ENCODE results near the gene CLASP1. TPM values are rescaled to one million over a fixed set of nuclear protein-coding genes. Genes with fewer than 3 reads are reported as not detected.
"Not testable (repeated sequence)": the region's sequence is repeated elsewhere in the genome, so short reads cannot be mapped to it uniquely, and the experiment has no call there.

The CLASP1 gene
- total RNA-seq, 2 donors from 2014 or later = 87.0 to 88.3 TPM

GRCh38 chr2:121555008-121555407 is 94.3 kb downstream of the CLASP1 start:
- 92 to 97% methylated on average over 4 to 7 of the region's 7 CpGs for WGBS, 2 experiments (ENCODE audit: insufficient coverage in 1 of 2, insufficient read length in 1 of 2)
- H3K27ac ChIP-seq (ENCODE audit: low read depth, low read length) = peak overlapping the region; percentile 44

DNA sequence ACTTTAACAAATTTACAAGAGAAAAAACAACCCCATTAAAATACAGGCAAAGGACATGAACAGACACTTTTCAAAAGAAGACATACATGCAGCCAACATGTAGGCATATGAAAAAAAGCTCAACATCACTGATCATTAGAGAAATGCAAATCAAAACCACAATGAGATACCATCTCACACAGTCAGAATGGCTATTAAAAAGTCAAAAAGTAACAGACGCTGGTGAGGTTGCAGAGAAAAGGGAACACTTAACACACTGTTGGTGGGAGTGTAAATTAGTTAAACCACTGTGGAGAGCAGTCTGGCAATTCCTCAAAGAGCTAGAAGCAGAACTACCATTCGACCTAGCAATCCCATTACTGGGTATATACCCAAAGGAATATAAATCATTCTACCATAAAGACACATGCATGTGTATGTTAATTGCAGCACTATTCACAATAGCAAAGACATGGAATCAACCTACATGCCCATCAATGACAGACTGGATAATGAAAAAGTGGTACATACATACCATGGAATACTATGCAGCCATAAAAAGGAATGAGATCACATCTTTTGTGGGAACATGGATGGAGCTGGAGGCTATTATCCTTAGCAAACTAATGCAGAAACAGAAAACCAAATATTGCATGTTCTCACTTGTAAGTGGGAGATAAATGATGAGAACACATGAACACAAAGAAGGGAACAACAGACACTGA is 96.6 kb downstream of the CLASP1 start:
- Mint-ChIP-seq H3K4me1 (peaks cover 27% of the 10 kb centered on the region), H3K9me3 (peaks cover 14% of the 10 kb centered on the region)
- not testable (repeated sequence) for H3K4me3 Mint-ChIP-seq; H3K4me3 ChIP-seq (ENCODE audit: low read length); H3K9me3 ChIP-seq (ENCODE audit: control insufficient read depth, low read length); H3K27me3 Mint-ChIP-seq (ENCODE audit: insufficient read depth); H3K36me3 Mint-ChIP-seq (ENCODE audit: low read depth); H3K9ac ChIP-seq (ENCODE audit: extremely low read depth, low read length, poor library complexity, severe bottlenecking); DNase-seq; H3K27ac Mint-ChIP-seq; H3K27ac ChIP-seq (ENCODE audit: low read depth, low read length); H3K27me3 ChIP-seq (ENCODE audit: control insufficient read depth, insufficient read depth, low read length, poor library complexity, severe bottlenecking); H3K4me1 ChIP-seq (ENCODE audit: control insufficient read depth, insufficient read depth, low read length); H3K36me3 ChIP-seq (ENCODE audit: control insufficient read depth, insufficient read depth, low read length)
- WGBS, 2 experiments (ENCODE audit: insufficient coverage in 1 of 2, insufficient read length in 1 of 2) = 66 to 83% methylated on average over 2 of the region's 2 CpGs

More at GRCh38 chr2:121555008-121555407, 94.3 kb downstream of the CLASP1 start:
- no peaks in the 10 kb centered on the region for H3K9me3 ChIP-seq (ENCODE audit: control insufficient read depth, low read length)
- H3K27ac Mint-ChIP-seq = peak overlapping the region; percentile 52
- H3K4me1 Mint-ChIP-seq = peaks cover 22% of the 10 kb centered on the region
- H3K9ac ChIP-seq (ENCODE audit: extremely low read depth, low read length, poor library complexity, severe bottlenecking) = no peak overlapping the region
- H3K27me3 Mint-ChIP-seq (ENCODE audit: insufficient read depth) = no peaks in the 10 kb centered on the region
- no peak overlapping the region for H3K4me3 ChIP-seq (ENCODE audit: low read length)
- peak; percentile 49 for DNase-seq
- TF ChIP-seq, protein P1, sequence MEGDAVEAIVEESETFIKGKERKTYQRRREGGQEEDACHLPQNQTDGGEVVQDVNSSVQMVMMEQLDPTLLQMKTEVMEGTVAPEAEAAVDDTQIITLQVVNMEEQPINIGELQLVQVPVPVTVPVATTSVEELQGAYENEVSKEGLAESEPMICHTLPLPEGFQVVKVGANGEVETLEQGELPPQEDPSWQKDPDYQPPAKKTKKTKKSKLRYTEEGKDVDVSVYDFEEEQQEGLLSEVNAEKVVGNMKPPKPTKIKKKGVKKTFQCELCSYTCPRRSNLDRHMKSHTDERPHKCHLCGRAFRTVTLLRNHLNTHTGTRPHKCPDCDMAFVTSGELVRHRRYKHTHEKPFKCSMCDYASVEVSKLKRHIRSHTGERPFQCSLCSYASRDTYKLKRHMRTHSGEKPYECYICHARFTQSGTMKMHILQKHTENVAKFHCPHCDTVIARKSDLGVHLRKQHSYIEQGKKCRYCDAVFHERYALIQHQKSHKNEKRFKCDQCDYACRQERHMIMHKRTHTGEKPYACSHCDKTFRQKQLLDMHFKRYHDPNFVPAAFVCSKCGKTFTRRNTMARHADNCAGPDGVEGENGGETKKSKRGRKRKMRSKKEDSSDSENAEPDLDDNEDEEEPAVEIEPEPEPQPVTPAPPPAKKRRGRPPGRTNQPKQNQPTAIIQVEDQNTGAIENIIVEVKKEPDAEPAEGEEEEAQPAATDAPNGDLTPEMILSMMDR (conservative IDR thresholded peaks at IDR 0.05) = no peak
- H3K9me3 Mint-ChIP-seq = peaks cover 10% of the 10 kb centered on the region
- no peaks in the 10 kb centered on the region for H3K36me3 ChIP-seq (ENCODE audit: control insufficient read depth, insufficient read depth, low read length)
- H3K36me3 Mint-ChIP-seq (ENCODE audit: low read depth) = peaks cover 5% of the 10 kb centered on the region
- H3K4me1 ChIP-seq (ENCODE audit: control insufficient read depth, insufficient read depth, low read length) = no peaks in the 10 kb centered on the region
- no peaks in the 10 kb centered on the region for H3K27me3 ChIP-seq (ENCODE audit: control insufficient read depth, insufficient read depth, low read length, poor library complexity, severe bottlenecking)
- no peak overlapping the region for H3K4me3 Mint-ChIP-seq

DNA sequence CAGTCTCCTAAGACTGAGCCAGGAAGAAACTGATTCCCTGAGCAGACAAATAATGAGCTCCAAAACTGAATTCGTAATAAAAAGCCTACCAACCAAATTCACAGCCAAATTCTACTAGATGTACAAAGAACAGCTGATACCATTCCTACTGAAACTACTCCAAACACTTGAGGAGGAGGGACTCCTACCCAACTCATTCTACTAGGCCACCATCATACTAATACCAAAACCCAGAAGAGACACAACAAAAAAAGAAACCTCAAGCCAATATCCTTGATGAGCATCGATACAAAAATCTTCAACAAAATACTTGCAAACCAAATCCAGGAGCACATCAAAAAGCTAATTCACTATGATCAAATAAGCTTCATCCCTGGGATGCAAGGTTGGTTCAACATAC is 98.6 kb downstream of the CLASP1 start:
- H3K4me1 Mint-ChIP-seq = peaks cover 18% of the 10 kb centered on the region
- Histone ChIP-seq H3K27me3 (ENCODE audit: control insufficient read depth, insufficient read depth, low read length, poor library complexity, severe bottlenecking) (no peaks in the 10 kb centered on the region), H3K9ac (ENCODE audit: extremely low read depth, low read length, poor library complexity, severe bottlenecking) (no peak overlapping the region), H3K36me3 (ENCODE audit: control insufficient read depth, insufficient read depth, low read length) (no peaks in the 10 kb centered on the region), H3K9me3 (ENCODE audit: control insufficient read depth, low read length) (no peaks in the 10 kb centered on the region), H3K27ac (ENCODE audit: low read depth, low read length) (no peak overlapping the region), H3K4me1 (ENCODE audit: control insufficient read depth, insufficient read depth, low read length) (no peaks in the 10 kb centered on the region), H3K4me3 (ENCODE audit: low read length) (no peak overlapping the region)
- H3K9me3 Mint-ChIP-seq = peaks cover 14% of the 10 kb centered on the region
- DNase-seq = no peak
- no peaks in the 10 kb centered on the region for H3K27me3 Mint-ChIP-seq (ENCODE audit: insufficient read depth)
- H3K4me3 Mint-ChIP-seq = no peak overlapping the region
- 88 to 97% methylated on average over 2 of the region's 2 CpGs for WGBS, 2 experiments (ENCODE audit: insufficient coverage in 1 of 2, insufficient read length in 1 of 2)
- H3K36me3 Mint-ChIP-seq (ENCODE audit: low read depth) = peaks cover 6% of the 10 kb centered on the region
- no peak overlapping the region for H3K27ac Mint-ChIP-seq
- TF ChIP-seq, protein P1 (conservative IDR thresholded peaks at IDR 0.05) = no peak
